Lower leg skin (tissue), 3 donors: ENCODE measurements around the gene EXOSC2.

ENCODE experiments used
- CTCF ChIP-seq, 3 donors: fragments of 450-650 bp; IDR thresholded peaks; one replicate each; pipeline ENCODE4 v1.5.1; 2016; ENCODE audit warnings: antibody characterized with exemption in 3 of 3, mild to moderate bottlenecking in 3 of 3, moderate library complexity in 2 of 3
- POLR2A ChIP-seq, 2 donors: fragments of 450-650 bp; IDR thresholded peaks; one replicate each; pipeline ENCODE4 v1.6.1; 2016 to 2017; ENCODE audit warnings: antibody characterized with exemption in 2 of 2, mild to moderate bottlenecking in 1 of 2, moderate library complexity in 1 of 2

GRCh38 chr9:130713286-130713960 is 19.8 kb downstream of the EXOSC2 start:
- TF ChIP-seq CTCF (IDR thresholded peaks at IDR 0.05) (no peak), POLR2A (IDR thresholded peaks at IDR 0.05) (no peak)
